HL-60 (cell line): ENCODE results near the gene MROH9.

ENCODE experiments used
- GABPA ChIP-seq: IDR thresholded peaks from 2 replicates; pipeline ENCODE4 v1.6.1; 2012; ENCODE audit warnings: low read depth
- POLR2AphosphoS5 ChIP-seq: IDR thresholded peaks from 2 replicates; pipeline ENCODE4 v1.6.1; 2012; ENCODE audit warnings: low read depth
- TF ChIP-seq, protein P1 (sequence below): IDR thresholded peaks from one replicate; pipeline ENCODE4 v1.5.1; 2011; ENCODE audit warnings: low read length, control low read depth, inconsistent platforms; ENCODE audit not compliant: insufficient read depth

DNA sequence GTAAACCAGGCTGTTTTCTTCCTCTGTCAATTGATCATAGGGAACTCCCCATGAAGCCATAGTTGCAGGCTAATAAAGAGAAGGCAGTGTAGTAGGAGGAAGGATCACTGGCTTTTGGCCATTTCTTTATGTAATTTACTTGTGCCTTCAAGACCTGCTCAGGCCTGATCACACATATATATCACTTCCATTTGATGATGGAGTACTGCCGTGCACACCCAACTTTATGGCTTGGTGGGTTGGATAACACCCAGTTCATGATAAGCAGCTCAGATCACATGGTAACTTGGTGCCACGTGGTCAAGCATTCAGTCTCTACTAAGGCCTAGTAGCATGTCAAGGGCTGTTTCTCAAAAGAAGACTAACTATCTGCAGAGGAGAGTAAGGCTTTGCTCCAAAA is 4.1 kb downstream of the MROH9 start:
- TF ChIP-seq, protein P1, sequence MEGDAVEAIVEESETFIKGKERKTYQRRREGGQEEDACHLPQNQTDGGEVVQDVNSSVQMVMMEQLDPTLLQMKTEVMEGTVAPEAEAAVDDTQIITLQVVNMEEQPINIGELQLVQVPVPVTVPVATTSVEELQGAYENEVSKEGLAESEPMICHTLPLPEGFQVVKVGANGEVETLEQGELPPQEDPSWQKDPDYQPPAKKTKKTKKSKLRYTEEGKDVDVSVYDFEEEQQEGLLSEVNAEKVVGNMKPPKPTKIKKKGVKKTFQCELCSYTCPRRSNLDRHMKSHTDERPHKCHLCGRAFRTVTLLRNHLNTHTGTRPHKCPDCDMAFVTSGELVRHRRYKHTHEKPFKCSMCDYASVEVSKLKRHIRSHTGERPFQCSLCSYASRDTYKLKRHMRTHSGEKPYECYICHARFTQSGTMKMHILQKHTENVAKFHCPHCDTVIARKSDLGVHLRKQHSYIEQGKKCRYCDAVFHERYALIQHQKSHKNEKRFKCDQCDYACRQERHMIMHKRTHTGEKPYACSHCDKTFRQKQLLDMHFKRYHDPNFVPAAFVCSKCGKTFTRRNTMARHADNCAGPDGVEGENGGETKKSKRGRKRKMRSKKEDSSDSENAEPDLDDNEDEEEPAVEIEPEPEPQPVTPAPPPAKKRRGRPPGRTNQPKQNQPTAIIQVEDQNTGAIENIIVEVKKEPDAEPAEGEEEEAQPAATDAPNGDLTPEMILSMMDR, result no peak
- TF ChIP-seq POLR2AphosphoS5, result no peak
- TF ChIP-seq GABPA, result no peak
